Activated CD4-positive, alpha-beta memory T cell treated with anti-CD3 and anti-CD28 coated beads for 36 hours (primary cell): ENCODE data around the gene LMO4. TPM values are rescaled to one million over a fixed set of nuclear protein-coding genes. Genes with fewer than 3 reads are reported as not detected.

Source experiments
- CTCF ChIA-PET: fragments of 350-600 bp; sonication (Branson Sonifier 250); formaldehyde crosslinking; loops from one replicate; lab custom pipeline; 2021; ENCODE audit warnings: antibody characterized with exemption, inconsistent platforms; lab: Charles Lee
- POLR2A ChIA-PET: fragments of 350-600 bp; sonication (Branson Sonifier 250); formaldehyde crosslinking; loops from one replicate; lab custom pipeline; 2021; ENCODE audit warnings: antibody characterized with exemption; lab: Charles Lee
- DNase-seq: peaks from one replicate; pipeline ENCODE4 v3.0.0-alpha.2; 2020
- H3K27ac Mint-ChIP-seq: one replicate; pipeline ENCODE4 v1.8.0; 2021; ENCODE audit warnings: mixed read lengths
- H3K27me3 Mint-ChIP-seq: one replicate; pipeline ENCODE4 v1.8.0; 2021; ENCODE audit warnings: mixed read lengths
- H3K36me3 Mint-ChIP-seq: one replicate; pipeline ENCODE4 v1.8.0; 2021; ENCODE audit warnings: mixed read lengths
- H3K4me1 Mint-ChIP-seq: one replicate; pipeline ENCODE4 v1.8.0; 2021; ENCODE audit warnings: low read depth, mixed read lengths
- H3K4me3 Mint-ChIP-seq: one replicate; pipeline ENCODE4 v1.8.0; 2021; ENCODE audit warnings: mild to moderate bottlenecking, mixed read lengths
- H3K9me3 Mint-ChIP-seq: one replicate; pipeline ENCODE4 v1.8.0; 2021; ENCODE audit warnings: mixed read lengths
- intact Hi-C: fragments of 100-400 bp; cut with micrococcal nuclease; formaldehyde crosslinking; loops from one replicate; pipeline ENCODE4 v1.15.1; 2023
- total RNA-seq, 2 experiments: library from RNA; stranded (reverse); gene quantifications; one replicate each; pipeline ENCODE4 v1.2.3, GENCODE V29; 2021

Gene LMO4
- total RNA-seq, 2 experiments from 2014 or later, result 23.0 to 24.1 TPM

DNA sequence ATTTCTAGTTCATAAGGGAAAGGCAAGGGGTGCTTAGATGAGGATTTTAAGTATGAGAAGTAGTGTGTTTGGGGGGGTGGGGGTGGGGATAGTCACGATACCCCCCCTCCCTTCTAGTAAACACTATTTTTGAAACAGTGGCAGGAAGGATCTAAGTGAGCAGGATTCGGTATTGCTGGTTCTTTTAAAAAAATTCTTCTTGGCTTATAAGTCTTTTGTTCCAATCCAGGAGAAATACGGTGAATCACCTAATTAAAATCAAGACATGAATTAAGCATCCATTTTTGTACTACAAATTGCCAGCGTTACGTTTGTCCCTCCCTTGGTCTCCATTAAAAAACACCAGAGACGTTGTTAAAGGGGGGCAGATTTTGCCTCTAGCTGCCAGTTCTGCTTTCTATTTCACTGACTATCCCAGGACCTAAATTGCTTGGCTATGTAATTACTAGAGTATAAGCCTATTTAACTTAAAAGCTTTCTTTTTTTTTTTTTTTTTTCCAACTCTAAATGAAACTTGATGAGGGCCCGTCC is 911 bp downstream of the LMO4 start:
- Mint-ChIP-seq H3K36me3 (peaks cover 12% of the 10 kb centered on the region), H3K27ac (peak overlapping the region; percentile 85), H3K9me3 (no peaks in the 10 kb centered on the region), H3K27me3 (peaks cover 8% of the 10 kb centered on the region), H3K4me3 (peak overlapping the region; percentile 89), H3K4me1 (peaks cover 44% of the 10 kb centered on the region)
- intact Hi-C loops, result loop anchor here (5.0 to 10.0 kb wide), 6 partner anchors 177 to 1622 kb away; partner anchors contain the start of genes ODF2L, SH3GLB1 and ZNHIT6
- DNase-seq, result no peak
- ChIA-PET CTCF (interaction anchor here (1.2 kb wide), 1 partner anchor 624 kb away, joined by 4 read pairs; no protein-coding TSS in a partner anchor), POLR2A (interaction anchor here (1.0 to 1.3 kb wide), 2 partner anchors 75 to 121 kb away, joined by 3 to 7 read pairs; no protein-coding TSS in a partner anchor)

GRCh38 chr1:87330057-87330884 is 1.6 kb downstream of the LMO4 start:
- peak; percentile 22 for DNase-seq
- Mint-ChIP-seq H3K4me1 (peaks cover 46% of the 10 kb centered on the region), H3K9me3 (no peaks in the 10 kb centered on the region), H3K27me3 (peaks cover 8% of the 10 kb centered on the region), H3K27ac (peak overlapping the region; percentile 85), H3K4me3 (peak overlapping the region; percentile 89), H3K36me3 (peaks cover 12% of the 10 kb centered on the region)
- ChIA-PET CTCF (interaction anchor here (1.2 kb wide), 1 partner anchor 623 kb away, joined by 4 read pairs; no protein-coding TSS in a partner anchor), POLR2A (interaction anchor here (1.0 to 1.4 kb wide), 2 partner anchors 32 to 74 kb away, joined by 3 to 7 read pairs; no protein-coding TSS in a partner anchor)
- intact Hi-C loops, result loop anchor here (5.0 to 10.0 kb wide), 4 partner anchors 285 to 1623 kb away; partner anchors contain the start of genes ODF2L, SH3GLB1 and ZNHIT6

DNA sequence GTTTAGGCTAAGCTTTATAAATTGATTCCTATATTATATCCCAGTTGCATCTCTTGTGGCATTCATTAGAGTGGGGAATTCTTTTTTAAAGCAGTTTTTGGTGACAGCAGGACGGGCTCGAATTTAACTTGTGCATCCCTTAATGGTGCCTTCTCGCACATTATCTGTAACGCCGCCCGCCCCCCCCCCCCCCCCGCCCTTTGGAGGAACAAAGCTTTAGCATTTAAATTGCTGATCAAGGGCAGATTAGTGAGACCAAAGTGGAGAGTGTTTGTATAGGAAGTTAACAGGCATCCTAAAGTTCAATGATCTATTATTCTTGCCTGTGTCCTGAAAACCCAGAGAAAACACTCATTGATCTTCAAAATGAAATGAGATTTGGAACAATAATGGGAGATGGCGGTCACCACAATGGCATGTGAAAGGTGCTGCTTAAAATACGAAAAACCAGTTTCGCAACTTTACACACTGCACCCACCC is 2.2 kb downstream of the LMO4 start:
- POLR2A ChIA-PET, result interaction anchor here (1.4 kb wide), 1 partner anchor 31 kb away, joined by 3 read pairs; no protein-coding TSS in a partner anchor
- intact Hi-C loops, result loop anchor here (5.0 to 10.0 kb wide), 4 partner anchors 286 to 1624 kb away; partner anchors contain the start of genes ODF2L, SH3GLB1 and ZNHIT6
- H3K4me1 Mint-ChIP-seq, result peaks cover 49% of the 10 kb centered on the region

DNA sequence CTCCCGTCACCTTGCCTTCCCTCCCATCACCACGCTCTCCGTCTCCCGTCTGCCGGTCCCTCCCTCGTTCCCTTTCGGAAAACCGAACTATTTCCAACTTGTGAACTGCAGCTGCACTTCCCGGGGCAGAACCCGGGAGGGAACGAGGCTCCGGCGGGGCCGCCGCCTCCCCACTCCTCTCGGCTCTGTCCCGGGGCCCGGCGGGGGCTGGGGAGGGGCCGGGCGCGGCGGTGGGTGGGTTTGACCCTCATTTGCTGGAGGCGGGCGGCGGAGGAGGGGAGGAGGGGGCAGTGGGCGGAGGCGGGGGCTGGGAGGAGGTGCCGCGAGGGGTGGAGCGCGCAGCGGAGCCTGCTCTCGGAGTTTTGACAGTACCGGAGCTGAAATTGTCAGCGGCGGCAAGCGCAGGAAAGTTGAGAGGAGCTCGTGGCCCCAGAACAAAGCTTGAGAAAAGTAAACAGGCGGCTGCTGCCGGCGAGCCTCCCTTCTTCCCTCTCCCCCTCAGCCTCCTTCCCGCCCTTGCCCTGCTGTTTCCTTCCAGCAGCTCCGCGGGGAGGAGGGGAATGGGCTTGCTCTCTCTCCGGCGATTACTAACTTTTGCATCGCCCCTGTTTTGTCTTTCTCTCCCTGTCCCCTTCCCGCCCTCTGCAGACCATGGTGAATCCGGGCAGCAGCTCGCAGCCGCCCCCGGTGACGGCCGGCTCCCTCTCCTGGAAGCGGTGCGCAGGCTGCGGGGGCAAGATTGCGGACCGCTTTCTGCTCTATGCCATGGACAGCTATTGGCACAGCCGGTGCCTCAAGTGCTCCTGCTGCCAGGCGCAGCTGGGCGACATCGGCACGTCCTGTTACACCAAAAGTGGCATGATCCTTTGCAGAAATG is 2.9 kb downstream of the LMO4 start:
- POLR2A ChIA-PET, result interaction anchor here (1.4 kb wide), 1 partner anchor 30 kb away, joined by 3 read pairs; no protein-coding TSS in a partner anchor

More for the DNA sequence above, 2.2 kb downstream of the LMO4 start:
- Mint-ChIP-seq H3K9me3 (no peaks in the 10 kb centered on the region), H3K4me3 (peak overlapping the region; percentile 89), H3K36me3 (peaks cover 12% of the 10 kb centered on the region), H3K27ac (peak overlapping the region; percentile 85), H3K27me3 (peaks cover 8% of the 10 kb centered on the region)
- CTCF ChIA-PET, result interaction anchor here (1.2 kb wide), 1 partner anchor 623 kb away, joined by 4 read pairs; no protein-coding TSS in a partner anchor
- no peak for DNase-seq

DNA sequence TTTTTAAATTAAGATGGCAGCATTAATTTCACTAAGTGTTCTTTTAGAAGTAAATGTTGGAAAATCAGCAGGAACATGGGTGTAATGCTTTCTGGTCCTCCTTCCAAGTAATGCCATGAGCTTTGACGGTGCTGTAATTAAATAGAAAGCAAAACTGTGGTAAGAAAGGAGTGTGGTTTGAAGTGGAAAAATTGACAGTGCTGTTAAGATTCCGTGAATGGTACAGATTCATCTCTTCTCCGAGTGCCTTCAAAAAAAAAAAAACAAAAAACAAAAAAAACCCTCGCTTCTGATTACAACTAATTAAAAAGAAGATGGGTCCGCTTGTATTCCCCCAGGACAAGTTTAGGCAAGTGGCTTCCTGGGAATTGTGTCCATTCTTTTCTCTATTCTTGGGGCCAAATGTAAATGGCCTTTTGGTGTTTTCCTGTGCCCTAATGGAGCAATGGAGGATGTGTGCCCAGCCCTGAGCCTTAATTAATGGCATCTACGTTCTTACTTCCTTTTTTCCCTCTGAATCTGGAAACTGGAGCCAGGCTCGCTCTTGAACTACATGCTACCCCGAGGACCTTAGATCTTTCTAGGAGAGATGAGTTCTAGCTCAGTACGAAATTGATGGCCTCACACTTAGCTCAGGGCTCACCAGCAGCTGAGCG is 5.1 kb downstream of the LMO4 start:
- H3K27me3 Mint-ChIP-seq, result peaks cover 8% of the 10 kb centered on the region
- no peak for DNase-seq
- H3K4me1 Mint-ChIP-seq, result peaks cover 64% of the 10 kb centered on the region
- H3K4me3 Mint-ChIP-seq, result peak overlapping the region; percentile 76
- H3K36me3 Mint-ChIP-seq, result peaks cover 12% of the 10 kb centered on the region
- H3K27ac Mint-ChIP-seq, result peak overlapping the region; percentile 91
- ChIA-PET POLR2A (interaction anchor here (0.7 to 1.9 kb wide), 3 partner anchors 8 to 629 kb away, joined by 3 to 6 read pairs (median 4); partner anchors contain the start of gene SH3GLB1), CTCF (interaction anchor here (1.3 to 2.4 kb wide), 4 partner anchors 7 to 117 kb away, joined by 3 to 13 read pairs (median 4); no protein-coding TSS in a partner anchor)
- intact Hi-C loops, result loop anchor here (1.0 to 10.0 kb wide), 5 partner anchors 70 to 1627 kb away; partner anchors contain the start of genes ODF2L, SH3GLB1 and ZNHIT6
- H3K9me3 Mint-ChIP-seq, result no peaks in the 10 kb centered on the region

More for the DNA sequence above, 2.9 kb downstream of the LMO4 start:
- H3K27ac Mint-ChIP-seq, result peak overlapping the region; percentile 85
- peaks cover 49% of the 10 kb centered on the region for H3K4me1 Mint-ChIP-seq
- peak overlapping the region; percentile 89 for H3K4me3 Mint-ChIP-seq
- DNase-seq, result peak; percentile 72
- peaks cover 12% of the 10 kb centered on the region for H3K36me3 Mint-ChIP-seq
- intact Hi-C loops, result loop anchor here (5.0 to 10.0 kb wide), 4 partner anchors 287 to 1624 kb away; partner anchors contain the start of genes ODF2L, SH3GLB1 and ZNHIT6
- H3K27me3 Mint-ChIP-seq, result peaks cover 8% of the 10 kb centered on the region
- H3K9me3 Mint-ChIP-seq, result no peaks in the 10 kb centered on the region
- CTCF ChIA-PET, result no interaction called here

DNA sequence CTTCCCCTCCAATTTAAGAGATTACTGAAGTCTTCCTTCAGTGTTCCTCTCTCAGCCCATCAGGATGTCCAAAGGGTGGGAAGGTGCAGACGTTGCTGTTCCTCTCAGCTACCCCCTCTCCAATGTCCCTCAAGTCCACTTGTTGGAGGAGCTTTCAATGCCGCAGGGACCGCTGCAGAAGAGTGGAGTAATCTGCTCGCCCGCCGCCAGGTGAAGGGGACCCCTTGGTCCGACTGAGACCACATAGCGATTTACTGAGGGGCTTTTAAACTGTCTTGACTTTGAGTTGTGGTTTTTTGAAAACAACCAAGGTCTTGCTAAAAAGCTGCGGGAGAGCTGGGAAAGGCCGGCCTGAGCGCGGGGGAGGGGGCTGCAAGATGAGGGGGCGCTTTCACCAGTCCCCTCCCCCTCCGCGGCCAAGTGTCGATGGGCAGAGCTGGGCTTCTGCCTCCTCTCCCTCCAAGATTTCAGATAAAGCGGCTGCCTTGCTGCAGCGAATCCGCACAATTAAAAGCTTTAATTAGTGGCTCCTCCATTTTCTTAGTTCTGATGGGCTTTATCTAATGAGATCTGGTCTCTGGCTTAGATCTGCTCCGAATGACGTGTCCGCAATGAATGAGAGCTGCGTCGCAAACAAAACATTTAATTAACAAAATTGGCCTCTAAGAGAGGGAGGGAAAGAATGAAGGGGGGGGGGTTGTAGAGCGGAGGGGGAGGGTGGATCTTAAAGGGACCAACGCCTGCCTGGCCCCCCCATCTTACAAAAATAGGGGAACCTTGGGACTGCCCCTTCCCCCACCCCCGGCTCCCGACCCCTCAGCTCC is 5.9 kb downstream of the LMO4 start:
- H3K4me3 Mint-ChIP-seq, result peak overlapping the region; percentile 76
- intact Hi-C loops, result loop anchor here (5.0 to 10.0 kb wide), 4 partner anchors 290 to 1627 kb away; partner anchors contain the start of genes ODF2L, SH3GLB1 and ZNHIT6
- ChIA-PET CTCF (interaction anchor here (0.7 to 2.4 kb wide), 5 partner anchors 8 to 619 kb away, joined by 3 to 13 read pairs (median 4); no protein-coding TSS in a partner anchor), POLR2A (interaction anchor here (0.7 to 1.9 kb wide), 4 partner anchors 9 to 630 kb away, joined by 3 to 6 read pairs (median 4); partner anchors contain the start of gene SH3GLB1)
- no peaks in the 10 kb centered on the region for H3K9me3 Mint-ChIP-seq
- peaks cover 65% of the 10 kb centered on the region for H3K4me1 Mint-ChIP-seq
- H3K36me3 Mint-ChIP-seq, result peaks cover 12% of the 10 kb centered on the region
- peak overlapping the region; percentile 91 for H3K27ac Mint-ChIP-seq
- DNase-seq, result peak; percentile 21
- peaks cover 8% of the 10 kb centered on the region for H3K27me3 Mint-ChIP-seq

- peaks cover 60% of the 10 kb centered on the region for H3K4me1 Mint-ChIP-seq
- peaks cover 6% of the 10 kb centered on the region for H3K27me3 Mint-ChIP-seq
- no peaks in the 10 kb centered on the region for H3K9me3 Mint-ChIP-seq
- peaks cover 19% of the 10 kb centered on the region for H3K36me3 Mint-ChIP-seq
- POLR2A ChIA-PET, result interaction anchor here (0.8 to 1.9 kb wide), 3 partner anchors 9 to 631 kb away, joined by 3 to 6 read pairs (median 4); partner anchors contain the start of gene SH3GLB1
- peak; percentile 75 for DNase-seq
- peak overlapping the region; percentile 76 for H3K4me3 Mint-ChIP-seq
- peak overlapping the region; percentile 91 for H3K27ac Mint-ChIP-seq
- CTCF ChIA-PET, result interaction anchor here (0.7 to 2.4 kb wide), 4 partner anchors 9 to 618 kb away, joined by 3 to 13 read pairs (median 5); no protein-coding TSS in a partner anchor
- intact Hi-C loops, result loop anchor here (10.0 kb wide), 3 partner anchors 291 to 941 kb away; partner anchors contain the start of genes ODF2L and SH3GLB1
Observed at GRCh38 chr1:87335175-87335884, 6.7 kb downstream of the LMO4 start.

- Mint-ChIP-seq H3K9me3 (no peaks in the 10 kb centered on the region), H3K4me1 (peaks cover 56% of the 10 kb centered on the region), H3K27me3 (peaks cover 3% of the 10 kb centered on the region), H3K36me3 (peaks cover 30% of the 10 kb centered on the region), H3K4me3 (no peak overlapping the region), H3K27ac (no peak overlapping the region)
- POLR2A ChIA-PET, result no interaction called here
- CTCF ChIA-PET, result interaction anchor here (2.0 to 2.4 kb wide), 2 partner anchors 10 to 114 kb away, joined by 6 to 13 read pairs; no protein-coding TSS in a partner anchor
- intact Hi-C loops, result loop anchor here (10.0 kb wide), 3 partner anchors 292 to 942 kb away; partner anchors contain the start of genes ODF2L and SH3GLB1
- DNase-seq, result no peak
Observed at GRCh38 chr1:87336623-87337067, 8.0 kb downstream of the LMO4 start.

- no peak overlapping the region for H3K27ac Mint-ChIP-seq
- H3K4me3 Mint-ChIP-seq, result no peak overlapping the region
- H3K36me3 Mint-ChIP-seq, result peaks cover 27% of the 10 kb centered on the region
- ChIA-PET POLR2A (no interaction called here), CTCF (no interaction called here)
- H3K9me3 Mint-ChIP-seq, result no peaks in the 10 kb centered on the region
- intact Hi-C loops, result loop anchor here (10.0 kb wide), 3 partner anchors 293 to 943 kb away; partner anchors contain the start of genes ODF2L and SH3GLB1
- DNase-seq, result no peak
- H3K27me3 Mint-ChIP-seq, result no peaks in the 10 kb centered on the region
- H3K4me1 Mint-ChIP-seq, result peaks cover 48% of the 10 kb centered on the region
Observed at GRCh38 chr1:87337606-87338005, 8.9 kb downstream of the LMO4 start.
